ENCODE results near the gene ARHGEF11. TPM values are rescaled to one million over a fixed set of nuclear protein-coding genes. Genes with fewer than 3 reads are reported as not detected.
"Not testable (repeated sequence)": the region's sequence is repeated elsewhere in the genome, so short reads cannot be mapped to it uniquely, and the experiment has no call there.

ARHGEF11 gene
- total RNA-seq, 2 donors from 2014 or later, result 35.2 to 43.3 TPM

DNA sequence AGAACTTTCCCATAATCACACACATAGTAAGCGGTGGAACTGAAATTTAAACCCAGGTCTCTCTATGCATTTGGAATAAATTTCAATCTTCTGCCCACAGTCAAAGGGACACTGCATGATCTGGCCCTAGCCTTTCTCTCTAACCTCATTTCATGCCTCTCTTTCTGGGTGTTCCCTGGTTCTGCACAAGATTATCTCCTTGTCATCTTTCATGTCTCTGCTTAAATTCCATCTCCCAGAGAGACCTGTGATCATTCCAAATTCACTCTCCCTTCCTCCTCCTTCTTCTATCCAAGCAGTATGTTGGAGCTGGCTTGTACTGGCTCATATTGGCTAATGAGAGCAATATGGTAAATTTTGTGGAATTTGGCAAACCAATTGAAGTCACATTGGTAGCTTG lies 31.9 kb upstream of the ARHGEF11 start:
- H3K4me1 ChIP-seq, result no peaks in the 10 kb centered on the region
- no peak overlapping the region for H3K9ac ChIP-seq (ENCODE audit: low read depth in 2 of 2, low read length in 2 of 2)
- DNase-seq, result no peak
- no peaks in the 10 kb centered on the region for H3K36me3 ChIP-seq
- no peak overlapping the region for H3K4me3 ChIP-seq
- H3K9me3 ChIP-seq, result no peaks in the 10 kb centered on the region
- TF ChIP-seq, protein P1, sequence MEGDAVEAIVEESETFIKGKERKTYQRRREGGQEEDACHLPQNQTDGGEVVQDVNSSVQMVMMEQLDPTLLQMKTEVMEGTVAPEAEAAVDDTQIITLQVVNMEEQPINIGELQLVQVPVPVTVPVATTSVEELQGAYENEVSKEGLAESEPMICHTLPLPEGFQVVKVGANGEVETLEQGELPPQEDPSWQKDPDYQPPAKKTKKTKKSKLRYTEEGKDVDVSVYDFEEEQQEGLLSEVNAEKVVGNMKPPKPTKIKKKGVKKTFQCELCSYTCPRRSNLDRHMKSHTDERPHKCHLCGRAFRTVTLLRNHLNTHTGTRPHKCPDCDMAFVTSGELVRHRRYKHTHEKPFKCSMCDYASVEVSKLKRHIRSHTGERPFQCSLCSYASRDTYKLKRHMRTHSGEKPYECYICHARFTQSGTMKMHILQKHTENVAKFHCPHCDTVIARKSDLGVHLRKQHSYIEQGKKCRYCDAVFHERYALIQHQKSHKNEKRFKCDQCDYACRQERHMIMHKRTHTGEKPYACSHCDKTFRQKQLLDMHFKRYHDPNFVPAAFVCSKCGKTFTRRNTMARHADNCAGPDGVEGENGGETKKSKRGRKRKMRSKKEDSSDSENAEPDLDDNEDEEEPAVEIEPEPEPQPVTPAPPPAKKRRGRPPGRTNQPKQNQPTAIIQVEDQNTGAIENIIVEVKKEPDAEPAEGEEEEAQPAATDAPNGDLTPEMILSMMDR (IDR thresholded peaks at IDR 0.05), result no peak
- no peak overlapping the region for H3K27ac ChIP-seq
- no peaks in the 10 kb centered on the region for H3K27me3 ChIP-seq
- intact Hi-C loops (cut with DNase I), result no loop called here

DNA sequence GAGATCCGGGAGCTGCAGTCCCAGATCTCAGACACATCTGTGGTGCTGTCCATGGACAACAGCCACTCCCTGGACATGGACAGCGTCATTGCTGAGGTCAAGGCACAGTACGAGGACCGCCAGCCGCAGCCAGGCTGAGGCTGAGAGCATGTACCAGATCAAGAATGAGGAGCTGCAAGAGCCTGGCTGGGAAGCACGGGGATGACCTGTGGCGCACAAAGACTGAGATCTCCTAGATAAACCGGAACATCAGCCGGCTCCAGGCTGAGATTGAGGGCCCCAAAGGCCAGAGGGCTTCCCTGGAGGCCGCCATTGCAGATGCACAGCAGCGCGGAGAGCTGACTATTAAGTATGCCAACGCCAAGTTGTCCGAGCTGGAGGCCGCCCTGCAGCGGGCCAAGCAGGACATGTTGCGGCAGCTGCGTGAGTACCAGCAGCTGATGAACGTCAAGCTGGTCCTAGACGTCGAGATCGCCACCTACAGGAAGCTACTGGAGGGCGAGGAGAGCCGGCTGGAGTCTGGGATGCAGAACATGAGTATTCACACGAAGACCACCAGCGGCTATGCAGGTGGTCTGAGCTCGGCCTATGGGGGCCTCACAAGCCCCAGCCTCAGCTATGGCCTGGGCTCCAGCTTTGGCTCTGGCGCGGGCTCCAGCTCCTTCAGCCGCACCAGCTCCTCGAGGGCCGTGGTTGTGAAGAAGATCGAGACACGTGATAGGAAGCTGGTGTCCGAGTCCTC lies 28.6 kb upstream of the ARHGEF11 start:
- Histone ChIP-seq H3K9me3 (no peaks in the 10 kb centered on the region), H3K4me1 (no peaks in the 10 kb centered on the region), H3K36me3 (no peaks in the 10 kb centered on the region), H3K27ac (no peak overlapping the region), H3K27me3 (no peaks in the 10 kb centered on the region), H3K9ac (ENCODE audit: low read depth in 2 of 2, low read length in 2 of 2) (no peak overlapping the region), H3K4me3 (no peak overlapping the region)
- DNase-seq, result peak; percentile 75
- TF ChIP-seq, protein P1 (IDR thresholded peaks at IDR 0.05), result peak; percentile 61
- intact Hi-C loops (cut with DNase I), result loop anchor here (5.0 kb wide), 1 partner anchor 162 kb away; no protein-coding TSS in a partner anchor

DNA sequence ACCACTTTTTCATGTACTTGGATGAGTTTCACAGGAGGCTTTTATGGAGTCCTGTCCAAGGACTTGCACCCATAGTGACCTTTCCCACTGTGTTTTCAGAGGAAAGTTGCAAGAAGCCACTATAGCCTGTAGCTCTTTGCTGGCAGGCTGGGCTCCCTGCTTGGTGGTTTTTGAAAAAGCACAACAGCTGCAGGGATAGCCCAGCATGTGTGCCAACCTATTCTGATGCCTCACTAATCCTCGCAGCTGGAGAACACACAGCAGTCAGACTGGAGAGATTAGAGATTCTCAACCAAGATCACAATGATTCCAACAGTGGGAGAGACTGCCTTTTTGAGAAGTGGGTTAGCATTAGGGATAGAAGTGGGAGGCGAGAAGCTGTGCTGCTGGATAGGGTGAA lies 24.1 kb upstream of the ARHGEF11 start:
- H3K9me3 ChIP-seq, result no peaks in the 10 kb centered on the region
- no peak overlapping the region for H3K27ac ChIP-seq
- no peaks in the 10 kb centered on the region for H3K4me1 ChIP-seq
- no peak overlapping the region for H3K9ac ChIP-seq (ENCODE audit: low read depth in 2 of 2, low read length in 2 of 2)
- H3K27me3 ChIP-seq, result no peaks in the 10 kb centered on the region
- no peak overlapping the region for H3K4me3 ChIP-seq
- TF ChIP-seq, protein P1 (IDR thresholded peaks at IDR 0.05), result no peak
- no peaks in the 10 kb centered on the region for H3K36me3 ChIP-seq
- DNase-seq, result no peak
- intact Hi-C loops (cut with DNase I), result no loop called here

DNA sequence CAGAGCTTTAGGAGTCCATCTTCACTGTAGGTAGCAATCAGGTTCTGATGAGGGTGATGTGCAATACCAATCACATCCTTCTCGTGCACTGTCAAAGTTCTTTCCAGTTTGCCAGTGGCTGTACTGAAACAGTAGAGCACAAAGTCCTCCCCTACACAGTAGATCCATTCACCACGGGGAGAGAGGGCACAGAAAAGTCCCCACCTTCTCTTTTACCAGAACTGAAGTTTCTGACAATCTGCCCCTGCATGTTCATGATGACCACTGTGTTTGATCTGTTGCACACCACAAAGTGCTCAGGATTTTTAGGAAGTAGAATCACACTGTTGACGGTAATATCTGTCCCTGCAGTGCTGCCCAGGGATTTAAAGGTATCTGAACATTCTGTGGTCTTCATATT lies 13.7 kb upstream of the ARHGEF11 start:
- intact Hi-C loops (cut with DNase I); H3K9ac ChIP-seq (ENCODE audit: low read depth in 2 of 2, low read length in 2 of 2): not testable (repeated sequence)

DNA sequence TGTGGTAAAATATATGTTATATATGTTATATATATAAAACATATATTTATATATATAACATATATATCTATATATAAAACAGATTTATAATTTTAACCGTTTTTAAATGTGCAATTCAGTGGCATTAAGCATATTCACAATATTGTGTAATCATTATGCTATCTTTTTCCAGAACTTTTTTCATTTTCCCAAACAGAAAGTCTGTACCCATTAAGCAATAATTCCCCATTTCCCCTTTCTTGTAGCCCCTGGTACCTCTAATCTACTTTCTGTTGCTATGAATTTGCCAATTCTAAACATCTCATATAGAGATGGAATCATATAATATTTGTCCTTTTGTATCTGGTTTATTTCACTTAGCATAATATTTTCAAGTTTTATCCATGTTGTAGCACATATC lies 10.7 kb upstream of the ARHGEF11 start:
- H3K4me1 ChIP-seq, result no peaks in the 10 kb centered on the region
- H3K9ac ChIP-seq (ENCODE audit: low read depth in 2 of 2, low read length in 2 of 2), result no peak overlapping the region
- H3K36me3 ChIP-seq, result no peaks in the 10 kb centered on the region
- no peak overlapping the region for H3K27ac ChIP-seq
- TF ChIP-seq, protein P1 (IDR thresholded peaks at IDR 0.05), result no peak
- H3K4me3 ChIP-seq, result no peak overlapping the region
- no peaks in the 10 kb centered on the region for H3K27me3 ChIP-seq
- H3K9me3 ChIP-seq, result no peaks in the 10 kb centered on the region
- DNase-seq, result no peak
- intact Hi-C loops (cut with DNase I), result no loop called here

More for the DNA sequence above, 13.7 kb upstream of the ARHGEF11 start:
- H3K4me1 ChIP-seq, H3K27me3 ChIP-seq, H3K27ac ChIP-seq, H3K36me3 ChIP-seq, H3K4me3 ChIP-seq, DNase-seq, H3K9me3 ChIP-seq: not testable (repeated sequence)

DNA sequence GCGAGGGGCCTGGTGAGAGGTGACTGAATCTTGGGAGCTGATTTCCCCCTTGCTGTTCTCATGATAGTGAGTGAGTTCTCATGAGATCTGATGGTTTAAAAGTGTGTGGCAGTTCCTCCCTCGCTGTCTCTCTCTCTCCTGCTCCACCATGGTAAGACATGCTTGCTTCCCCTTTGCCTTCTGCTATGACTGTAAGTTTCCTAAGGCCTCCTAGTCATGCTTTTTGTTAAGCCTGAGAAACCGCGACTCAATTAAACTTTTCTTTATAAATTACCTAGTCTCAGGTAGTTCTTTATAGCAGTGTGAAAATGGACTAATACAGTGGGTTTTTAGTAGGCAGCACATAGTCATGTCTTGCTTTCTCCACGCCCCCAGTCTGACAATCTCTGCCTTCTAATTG lies 10.2 kb upstream of the ARHGEF11 start:
- H3K4me3 ChIP-seq; H3K27ac ChIP-seq; intact Hi-C loops (cut with DNase I); H3K4me1 ChIP-seq; H3K36me3 ChIP-seq; H3K9me3 ChIP-seq; DNase-seq; H3K27me3 ChIP-seq; H3K9ac ChIP-seq (ENCODE audit: low read depth in 2 of 2, low read length in 2 of 2): not testable (repeated sequence)

Data from colonic mucosa (tissue), 4 donors.